HepG2 (cell line): Measurements from ENCODE around the gene PITHD1. TPM values are rescaled to one million over a fixed set of nuclear protein-coding genes. Genes with fewer than 3 reads are reported as not detected.

ENCODE experiments used
- CBX5 ChIP-seq: sonication (generic); formaldehyde crosslinking; IDR thresholded peaks from 2 replicates; pipeline ENCODE4 v1.4.0; 2020; ENCODE audit warnings: missing genetic modification reagents, borderline replicate concordance
- CHD4 ChIP-seq: fragments of 200-600 bp; sonication (generic); IDR thresholded peaks from 2 replicates; pipeline ENCODE4 v1.7.0; 2017; ENCODE audit warnings: mild to moderate bottlenecking, low read length, borderline replicate concordance
- DMAP1 ChIP-seq: IDR thresholded peaks from 2 replicates; pipeline ENCODE4 v1.6.1; 2016
- FOXK1 ChIP-seq: sonication (generic); formaldehyde crosslinking; IDR thresholded peaks from 2 replicates; pipeline ENCODE4 v1.4.0; 2020; ENCODE audit warnings: low read depth, missing genetic modification reagents, borderline replicate concordance
- KLF12 ChIP-seq: sonication (generic); formaldehyde crosslinking; IDR thresholded peaks from 2 replicates; pipeline ENCODE4 v1.4.0; 2020; ENCODE audit warnings: missing genetic modification reagents, borderline replicate concordance
- MTF1 ChIP-seq: sonication (generic); formaldehyde crosslinking; IDR thresholded peaks from 2 replicates; pipeline ENCODE4 v1.5.0; 2020; ENCODE audit warnings: missing genetic modification reagents
- NFKB2 ChIP-seq: sonication (generic); formaldehyde crosslinking; IDR thresholded peaks from 2 replicates; pipeline ENCODE4 v1.4.0; 2020; ENCODE audit warnings: missing genetic modification reagents, borderline replicate concordance
- NRL ChIP-seq: sonication (generic); formaldehyde crosslinking; IDR thresholded peaks from 2 replicates; pipeline ENCODE4 v1.5.0; 2020; ENCODE audit warnings: missing genetic modification reagents, mild to moderate bottlenecking, moderate library complexity, borderline replicate concordance
- ONECUT2 ChIP-seq: sonication (generic); formaldehyde crosslinking; IDR thresholded peaks from 2 replicates; pipeline ENCODE4 v1.4.0; 2020; ENCODE audit warnings: missing genetic modification reagents
- POLR2AphosphoS2 ChIP-seq: IDR thresholded peaks from 2 replicates; pipeline ENCODE4 v1.6.1; 2011; ENCODE audit warnings: low read depth, low read length, improper control_type of control experiment
- RARA ChIP-seq: IDR thresholded peaks from 2 replicates; pipeline ENCODE4 v1.6.1; 2016; ENCODE audit warnings: missing genetic modification reagents, missing compliant biosample characterization
- SOX13 ChIP-seq, 3 experiments: fragments of 450-650 bp in 1 of 3; sonication (generic) in 1 of 3; formaldehyde crosslinking in 1 of 3; IDR thresholded peaks in 2 of 3; conservative IDR thresholded peaks in 1 of 3; 2 replicates each; pipeline versions ENCODE4 v1.5.0 to v1.6.1; 2016 to 2020; ENCODE audit warnings: antibody characterized with exemption in 1 of 3, mild to moderate bottlenecking in 1 of 3, missing compliant biosample characterization in 1 of 3, missing genetic modification reagents in 1 of 3, moderate library complexity in 1 of 3
- SRSF1 ChIP-seq: fragments of 200-400 bp; formaldehyde crosslinking; optimal IDR thresholded peaks from 2 replicates; pipeline ENCODE3; 2017; ENCODE audit warnings: mild to moderate bottlenecking, low read depth, low read length, moderate library complexity
- THYN1 ChIP-seq: sonication (generic); formaldehyde crosslinking; IDR thresholded peaks from 2 replicates; pipeline ENCODE4 v1.8.1; 2023; ENCODE audit warnings: low read depth, mild to moderate bottlenecking, moderate library complexity, missing genetic modification reagents, borderline replicate concordance
- ZIK1 ChIP-seq: sonication (generic); formaldehyde crosslinking; IDR thresholded peaks from 2 replicates; pipeline ENCODE4 v1.5.0; 2020; ENCODE audit warnings: mild to moderate bottlenecking, low read depth, missing genetic modification reagents, borderline replicate concordance
- ZMYM3 ChIP-seq: sonication (generic); formaldehyde crosslinking; IDR thresholded peaks from 2 replicates; pipeline ENCODE4 v1.5.1; 2020; ENCODE audit warnings: mild to moderate bottlenecking, missing genetic modification reagents
- ZNF251 ChIP-seq: sonication (generic); formaldehyde crosslinking; IDR thresholded peaks from 2 replicates; pipeline ENCODE4 v1.9.0; 2021; ENCODE audit warnings: mild to moderate bottlenecking, missing genetic modification reagents
- ZNF33A ChIP-seq: sonication (generic); formaldehyde crosslinking; IDR thresholded peaks from 2 replicates; pipeline ENCODE4 v1.5.1; 2020; ENCODE audit warnings: missing genetic modification reagents, mild to moderate bottlenecking, moderate library complexity, borderline replicate concordance
- ZNF496 ChIP-seq: sonication (generic); formaldehyde crosslinking; IDR thresholded peaks from 2 replicates; pipeline ENCODE4 v1.8.1; 2023; ENCODE audit warnings: mild to moderate bottlenecking, moderate library complexity, missing genetic modification reagents; ENCODE audit not compliant: insufficient replicate concordance
- ZNF530 ChIP-seq: sonication (generic); formaldehyde crosslinking; IDR thresholded peaks from 2 replicates; pipeline ENCODE4 v1.5.0; 2020; ENCODE audit warnings: low read depth, mild to moderate bottlenecking, missing genetic modification reagents
- ZNF616 ChIP-seq: sonication (generic); formaldehyde crosslinking; IDR thresholded peaks from 2 replicates; pipeline ENCODE4 v1.5.0; 2020; ENCODE audit warnings: low read depth, mild to moderate bottlenecking, missing genetic modification reagents
- ZNF672 ChIP-seq: sonication (generic); formaldehyde crosslinking; IDR thresholded peaks from 2 replicates; pipeline ENCODE4 v1.8.1; 2022; ENCODE audit warnings: missing genetic modification reagents
- polyA plus RNA-seq, 8 experiments: library from polyadenylated mRNA; depleted of rRNA in 3 of 8; stranded (reverse) in 7 of 8; unstranded in 1 of 8; fragments of >200 nt; fragmentation: Illumina TruSeq in 4 of 8; extraction: Trizol in 4 of 8; gene quantifications; 2 replicates each; pipeline versions ENCODE4 v1.2.1 to v1.2.3, GENCODE V29; 2011 to 2016; ENCODE audit warnings: low read depth in 4 of 8, missing spikeins in 1 of 8, mixed read lengths in 1 of 8; ENCODE audit not compliant: insufficient read depth in 1 of 8
- total RNA-seq, 5 experiments: library from RNA; depleted of rRNA; stranded (reverse); fragments of >200 nt; fragmentation: Illumina TruSeq; extraction: Trizol; gene quantifications; 2 replicates each; pipeline ENCODE4 v1.2.3, GENCODE V29; 2016; ENCODE audit warnings: low read depth in 1 of 5
- TF ChIP-seq, protein P1 (sequence below): sonication (generic); formaldehyde crosslinking; IDR thresholded peaks from 2 replicates; pipeline ENCODE4 v1.4.0; 2020; ENCODE audit warnings: low read depth, mild to moderate bottlenecking, missing genetic modification reagents
- TF ChIP-seq, protein P2 (sequence below): sonication (generic); formaldehyde crosslinking; IDR thresholded peaks from 2 replicates; pipeline ENCODE4 v1.4.0; 2020; ENCODE audit warnings: mild to moderate bottlenecking, missing genetic modification reagents
- TF ChIP-seq, protein P3 (sequence below): sonication (generic); formaldehyde crosslinking; IDR thresholded peaks from 2 replicates; pipeline ENCODE4 v1.8.0; 2022; ENCODE audit warnings: mild to moderate bottlenecking, missing genetic modification reagents, borderline replicate concordance
- TF ChIP-seq, protein P4 (sequence below): IDR thresholded peaks from 2 replicates; pipeline ENCODE4 v1.6.1; 2018; ENCODE audit warnings: missing genetic modification reagents

The PITHD1 gene
- total and polyA plus RNA-seq, 2 of the 13 experiments (the other 11 are each of a cell fraction or from before 2014, with no cell fraction given): 28.0 to 37.3 TPM

DNA sequence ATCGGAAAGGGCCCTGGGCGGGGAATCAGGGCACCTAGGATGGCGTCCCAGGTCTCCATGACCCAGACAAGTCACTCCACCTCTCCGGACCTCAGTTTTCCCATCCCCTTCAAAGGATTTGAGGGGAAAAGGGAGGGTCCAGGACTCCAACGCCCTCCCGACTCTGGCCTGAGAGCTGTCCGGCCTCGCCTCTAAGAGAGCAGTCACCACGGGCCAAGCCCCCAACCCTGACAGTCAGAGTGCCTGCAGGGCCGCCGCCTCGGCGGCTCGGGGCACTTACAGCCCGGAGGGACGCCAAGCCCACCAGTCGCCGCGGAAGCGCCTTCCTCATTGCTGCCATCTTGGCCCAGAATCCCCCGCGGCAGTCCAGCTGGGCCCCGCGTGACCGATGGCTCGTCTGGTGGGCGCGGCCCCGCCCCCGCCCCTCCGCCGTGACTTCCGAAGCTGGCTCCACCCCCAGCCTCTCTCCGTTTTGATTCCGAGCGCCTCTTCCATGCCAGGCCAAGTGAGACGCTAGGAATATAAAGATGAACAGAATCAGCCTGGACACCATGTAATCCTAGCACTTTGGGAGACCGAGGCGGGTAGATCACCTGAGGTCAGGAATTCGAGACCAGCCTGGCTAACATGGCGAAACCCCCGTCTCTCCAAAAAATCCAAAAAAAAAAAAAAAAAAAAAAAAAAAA, 47.0 kb downstream of the PITHD1 start, which contains the start of gene HMGCL (continued):
- TF ChIP-seq CBX5: no peak
- TF ChIP-seq RARA (CRISPR knock-in tag): peak; percentile 45; the same call in 1 of the 2 replicates
- TF ChIP-seq ZIK1 (CRISPR knock-in tag): peak; percentile 61; the same call in 1 of the 2 replicates
- peak; percentile 85 for TF ChIP-seq SRSF1
- no peak for TF ChIP-seq POLR2AphosphoS2
- no peak for TF ChIP-seq ZNF496 (CRISPR knock-in tag)
- TF ChIP-seq THYN1: no peak
- peak; percentile 36; the same call in 1 of the 2 replicates for TF ChIP-seq ZNF251 (CRISPR knock-in tag)
- TF ChIP-seq CHD4: no peak
- no peak for TF ChIP-seq ZNF616 (CRISPR knock-in tag)
- peak; percentile 51; the same call in 1 of the 2 replicates for TF ChIP-seq FOXK1 (CRISPR knock-in tag)
- TF ChIP-seq ONECUT2: 0 out of 2 replicates have a peak, but pooled peaks have one; percentile 17
- peak; percentile 95; the same call in 1 of the 2 replicates for TF ChIP-seq NFKB2 (CRISPR knock-in tag)
- TF ChIP-seq KLF12 (CRISPR knock-in tag): peak; percentile 89
- no peak; the same call in 1 of the 2 replicates for TF ChIP-seq ZMYM3
- TF ChIP-seq ZNF672 (CRISPR knock-in tag): no peak
- peak; percentile 85; the same call in 1 of the 2 replicates for TF ChIP-seq NRL (CRISPR knock-in tag)
- TF ChIP-seq, protein P1, sequence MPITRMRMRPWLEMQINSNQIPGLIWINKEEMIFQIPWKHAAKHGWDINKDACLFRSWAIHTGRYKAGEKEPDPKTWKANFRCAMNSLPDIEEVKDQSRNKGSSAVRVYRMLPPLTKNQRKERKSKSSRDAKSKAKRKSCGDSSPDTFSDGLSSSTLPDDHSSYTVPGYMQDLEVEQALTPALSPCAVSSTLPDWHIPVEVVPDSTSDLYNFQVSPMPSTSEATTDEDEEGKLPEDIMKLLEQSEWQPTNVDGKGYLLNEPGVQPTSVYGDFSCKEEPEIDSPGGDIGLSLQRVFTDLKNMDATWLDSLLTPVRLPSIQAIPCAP (CRISPR knock-in tag): peak; percentile 89; the same call in 1 of the 2 replicates
- TF ChIP-seq, protein P2, sequence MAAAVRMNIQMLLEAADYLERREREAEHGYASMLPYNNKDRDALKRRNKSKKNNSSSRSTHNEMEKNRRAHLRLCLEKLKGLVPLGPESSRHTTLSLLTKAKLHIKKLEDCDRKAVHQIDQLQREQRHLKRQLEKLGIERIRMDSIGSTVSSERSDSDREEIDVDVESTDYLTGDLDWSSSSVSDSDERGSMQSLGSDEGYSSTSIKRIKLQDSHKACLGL (CRISPR knock-in tag): 0 out of 2 replicates have a peak, but pooled peaks have one; percentile 58
- no peak for TF ChIP-seq SOX13 (IDR thresholded peaks at IDR 0.05)
- no peak; a peak in 2 of 4 replicates for TF ChIP-seq SOX13 (CRISPR knock-in tag; conservative IDR thresholded peaks at IDR 0.05 in 1 of 2, IDR thresholded peaks at IDR 0.05 in 1 of 2)
- TF ChIP-seq, protein P3, sequence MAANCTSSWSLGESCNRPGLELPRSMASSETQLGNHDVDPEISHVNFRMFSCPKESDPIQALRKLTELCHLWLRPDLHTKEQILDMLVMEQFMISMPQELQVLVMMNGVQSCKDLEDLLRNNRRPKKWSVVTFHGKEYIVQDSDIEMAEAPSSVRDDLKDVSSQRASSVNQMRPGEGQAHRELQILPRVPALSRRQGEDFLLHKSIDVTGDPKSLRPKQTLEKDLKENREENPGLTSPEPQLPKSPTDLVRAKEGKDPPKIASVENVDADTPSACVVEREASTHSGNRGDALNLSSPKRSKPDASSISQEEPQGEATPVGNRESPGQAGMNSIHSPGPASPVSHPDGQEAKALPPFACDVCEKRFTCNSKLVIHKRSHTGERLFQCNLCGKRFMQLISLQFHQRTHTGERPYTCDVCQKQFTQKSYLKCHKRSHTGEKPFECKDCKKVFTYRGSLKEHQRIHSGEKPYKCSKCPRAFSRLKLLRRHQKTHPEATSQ: no peak
- TF ChIP-seq ZNF33A (CRISPR knock-in tag): no peak
- TF ChIP-seq MTF1 (CRISPR knock-in tag): peak; percentile 70; the same call in 1 of the 2 replicates
- TF ChIP-seq, protein P4, sequence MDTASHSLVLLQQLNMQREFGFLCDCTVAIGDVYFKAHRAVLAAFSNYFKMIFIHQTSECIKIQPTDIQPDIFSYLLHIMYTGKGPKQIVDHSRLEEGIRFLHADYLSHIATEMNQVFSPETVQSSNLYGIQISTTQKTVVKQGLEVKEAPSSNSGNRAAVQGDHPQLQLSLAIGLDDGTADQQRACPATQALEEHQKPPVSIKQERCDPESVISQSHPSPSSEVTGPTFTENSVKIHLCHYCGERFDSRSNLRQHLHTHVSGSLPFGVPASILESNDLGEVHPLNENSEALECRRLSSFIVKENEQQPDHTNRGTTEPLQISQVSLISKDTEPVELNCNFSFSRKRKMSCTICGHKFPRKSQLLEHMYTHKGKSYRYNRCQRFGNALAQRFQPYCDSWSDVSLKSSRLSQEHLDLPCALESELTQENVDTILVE (CRISPR knock-in tag): no peak
- TF ChIP-seq DMAP1: peak; percentile 88
- no peak for TF ChIP-seq ZNF530 (CRISPR knock-in tag)
